Gastroesophageal sphincter (tissue), 3 donors: Measurements from ENCODE around the gene TNC.
A peak's percentile ranks its signal among the peaks of the same experiment; 100 is the strongest.

Experiments
- POLR2AphosphoS5 ChIP-seq: sonication (generic); formaldehyde crosslinking; IDR thresholded peaks from one replicate; pipeline ENCODE4 v1.6.1; 2017; ENCODE audit warnings: antibody characterized with exemption
- TF ChIP-seq, protein P1 (sequence below), 4 experiments: fragments of 200-600 bp in 2 of 4; fragments of 450-650 bp in 2 of 4; sonication (generic) in 1 of 4; IDR thresholded peaks; one replicate each; pipeline ENCODE4 v1.5.1; 2017 to 2019; ENCODE audit warnings: antibody characterized with exemption in 4 of 4, mild to moderate bottlenecking in 2 of 4, moderate library complexity in 2 of 4

DNA sequence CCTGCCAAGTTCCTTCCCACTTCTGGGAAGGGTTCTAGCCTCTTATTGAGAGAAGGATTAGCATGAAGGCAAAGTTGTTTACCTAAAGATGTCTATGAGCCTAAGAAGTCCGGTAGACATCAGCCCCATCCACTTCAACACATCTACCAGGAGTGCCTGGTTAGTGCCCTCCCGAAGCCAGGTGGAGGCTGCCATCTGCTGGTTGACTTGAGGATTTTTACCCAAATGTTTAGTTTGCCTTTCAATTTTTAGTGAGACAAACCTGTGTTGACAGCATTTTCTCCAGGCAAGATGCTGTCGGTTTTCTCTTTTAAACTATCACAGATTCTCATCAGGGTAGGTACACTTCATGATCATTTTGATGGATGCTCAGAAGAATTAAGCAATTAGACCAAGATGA lies 104.0 kb downstream of the TNC start:
- TF ChIP-seq POLR2AphosphoS5, result no peak
- TF ChIP-seq, protein P1, sequence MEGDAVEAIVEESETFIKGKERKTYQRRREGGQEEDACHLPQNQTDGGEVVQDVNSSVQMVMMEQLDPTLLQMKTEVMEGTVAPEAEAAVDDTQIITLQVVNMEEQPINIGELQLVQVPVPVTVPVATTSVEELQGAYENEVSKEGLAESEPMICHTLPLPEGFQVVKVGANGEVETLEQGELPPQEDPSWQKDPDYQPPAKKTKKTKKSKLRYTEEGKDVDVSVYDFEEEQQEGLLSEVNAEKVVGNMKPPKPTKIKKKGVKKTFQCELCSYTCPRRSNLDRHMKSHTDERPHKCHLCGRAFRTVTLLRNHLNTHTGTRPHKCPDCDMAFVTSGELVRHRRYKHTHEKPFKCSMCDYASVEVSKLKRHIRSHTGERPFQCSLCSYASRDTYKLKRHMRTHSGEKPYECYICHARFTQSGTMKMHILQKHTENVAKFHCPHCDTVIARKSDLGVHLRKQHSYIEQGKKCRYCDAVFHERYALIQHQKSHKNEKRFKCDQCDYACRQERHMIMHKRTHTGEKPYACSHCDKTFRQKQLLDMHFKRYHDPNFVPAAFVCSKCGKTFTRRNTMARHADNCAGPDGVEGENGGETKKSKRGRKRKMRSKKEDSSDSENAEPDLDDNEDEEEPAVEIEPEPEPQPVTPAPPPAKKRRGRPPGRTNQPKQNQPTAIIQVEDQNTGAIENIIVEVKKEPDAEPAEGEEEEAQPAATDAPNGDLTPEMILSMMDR (IDR thresholded peaks at IDR 0.05), result peak; percentile 80 to 88 (median 82)
